ENCODE data around the gene GPC5.
A peak's percentile ranks its signal among the peaks of the same experiment; 100 is the strongest.
"Not testable (repeated sequence)": the region's sequence is repeated elsewhere in the genome, so short reads cannot be mapped to it uniquely, and the experiment has no call there.

The GPC5 gene

GRCh38 chr13:91664039-91664438 lies 265.6 kb downstream of the GPC5 start:
- H3K18ac ChIP-seq (ENCODE audit: low read depth in 1 of 2, low read length in 2 of 2): no peak overlapping the region
- H3K27me3 ChIP-seq (ENCODE audit: control insufficient read depth in 1 of 2, insufficient read depth in 1 of 2, low read length in 2 of 2): no peaks in the 10 kb centered on the region
- no peak overlapping the region for H3K4me2 ChIP-seq (ENCODE audit: low read length, poor library complexity, severe bottlenecking)
- H3K9me3 ChIP-seq (ENCODE audit: control insufficient read depth, low read length): no peaks in the 10 kb centered on the region
- H3K23ac ChIP-seq (ENCODE audit: low read length in 2 of 2): no peak overlapping the region
- 62% methylated on average over 3 of the region's 3 CpGs for WGBS
- H3K27ac ChIP-seq (ENCODE audit: low read length, poor library complexity, severe bottlenecking): no peak overlapping the region
- H4K8ac ChIP-seq (ENCODE audit: low read length): no peak overlapping the region
- H2BK12ac ChIP-seq (ENCODE audit: low read length in 2 of 2): no peak overlapping the region
- no peak for DNase-seq
- no peaks in the 10 kb centered on the region for H3K36me3 ChIP-seq (ENCODE audit: control insufficient read depth in 1 of 2, insufficient read depth in 2 of 2, low read depth in 1 of 2, low read length in 2 of 2)
- no peak overlapping the region for H3K9ac ChIP-seq (ENCODE audit: low read length)
- H3K79me1 ChIP-seq (replicated peaks; ENCODE audit: low read length, poor library complexity, severe bottlenecking): no peaks in the 10 kb centered on the region
- H2AFZ ChIP-seq (ENCODE audit: low read depth, low read length): no peak overlapping the region
- H4K91ac ChIP-seq (ENCODE audit: low read length): no peak overlapping the region
- H2BK5ac ChIP-seq (ENCODE audit: low read depth, low read length, poor library complexity, severe bottlenecking): no peak overlapping the region
- H2BK15ac ChIP-seq (ENCODE audit: low read depth, poor library complexity, severe bottlenecking): no peak overlapping the region
- H3K4me1 ChIP-seq (ENCODE audit: control insufficient read depth, insufficient read depth, low read depth, low read length): peaks cover 3% of the 10 kb centered on the region
- no peak overlapping the region for H3K4ac ChIP-seq (ENCODE audit: low read depth in 1 of 2, low read length in 2 of 2)
- no peak overlapping the region for H2AK5ac ChIP-seq (ENCODE audit: low read length, severe bottlenecking)
- no peak overlapping the region for H2BK120ac ChIP-seq (ENCODE audit: low read depth, low read length)
- H3K4me3 ChIP-seq (ENCODE audit: insufficient read depth in 1 of 2, low read depth in 1 of 2, low read length in 2 of 2): no peak overlapping the region
- no peak overlapping the region for H3K14ac ChIP-seq (ENCODE audit: low read length in 2 of 2)

- Histone ChIP-seq H4K91ac (ENCODE audit: low read length) (peak overlapping the region; percentile 18), H3K4me2 (ENCODE audit: low read length, poor library complexity, severe bottlenecking) (no peak overlapping the region), H4K8ac (ENCODE audit: low read length) (no peak overlapping the region), H3K4me3 (ENCODE audit: insufficient read depth in 1 of 2, low read depth in 1 of 2, low read length in 2 of 2) (no peak overlapping the region), H3K18ac (ENCODE audit: low read depth in 1 of 2, low read length in 2 of 2) (no peak overlapping the region), H2BK15ac (ENCODE audit: low read depth, poor library complexity, severe bottlenecking) (no peak overlapping the region), H2AK5ac (ENCODE audit: low read length, severe bottlenecking) (no peak overlapping the region), H3K9ac (ENCODE audit: low read length) (no peak overlapping the region), H2BK5ac (ENCODE audit: low read depth, low read length, poor library complexity, severe bottlenecking) (no peak overlapping the region), H3K4ac (ENCODE audit: low read depth in 1 of 2, low read length in 2 of 2) (no peak overlapping the region), H3K9me3 (ENCODE audit: control insufficient read depth, low read length) (no peaks in the 10 kb centered on the region), H3K27me3 (ENCODE audit: control insufficient read depth in 1 of 2, insufficient read depth in 1 of 2, low read length in 2 of 2) (no peaks in the 10 kb centered on the region), H3K79me1 (replicated peaks; ENCODE audit: low read length, poor library complexity, severe bottlenecking) (no peaks in the 10 kb centered on the region), H3K36me3 (ENCODE audit: control insufficient read depth in 1 of 2, insufficient read depth in 2 of 2, low read depth in 1 of 2, low read length in 2 of 2) (no peaks in the 10 kb centered on the region), H2BK120ac (ENCODE audit: low read depth, low read length) (no peak overlapping the region), H3K14ac (ENCODE audit: low read length in 2 of 2) (no peak overlapping the region), H3K27ac (ENCODE audit: low read length, poor library complexity, severe bottlenecking) (no peak overlapping the region), H3K23ac (ENCODE audit: low read length in 2 of 2) (no peak overlapping the region), H3K4me1 (ENCODE audit: control insufficient read depth, insufficient read depth, low read depth, low read length) (peaks cover 3% of the 10 kb centered on the region), H2AFZ (ENCODE audit: low read depth, low read length) (no peak overlapping the region), H2BK12ac (ENCODE audit: low read length in 2 of 2) (no peak overlapping the region)
- DNase-seq: no peak
- 60% methylated on average over 1 of the region's 2 CpGs for WGBS
Measured at GRCh38 chr13:91667486-91667885, 269.1 kb downstream of the GPC5 start.

GRCh38 chr13:91668866-91669495 lies 270.6 kb downstream of the GPC5 start:
- Histone ChIP-seq H3K27ac (ENCODE audit: low read length, poor library complexity, severe bottlenecking) (no peak overlapping the region), H3K23ac (ENCODE audit: low read length in 2 of 2) (no peak overlapping the region), H3K27me3 (ENCODE audit: control insufficient read depth in 1 of 2, insufficient read depth in 1 of 2, low read length in 2 of 2) (no peaks in the 10 kb centered on the region), H3K18ac (ENCODE audit: low read depth in 1 of 2, low read length in 2 of 2) (no peak overlapping the region), H2BK15ac (ENCODE audit: low read depth, poor library complexity, severe bottlenecking) (no peak overlapping the region), H3K4me3 (ENCODE audit: insufficient read depth in 1 of 2, low read depth in 1 of 2, low read length in 2 of 2) (no peak overlapping the region), H3K9ac (ENCODE audit: low read length) (no peak overlapping the region), H4K8ac (ENCODE audit: low read length) (no peak overlapping the region), H2BK12ac (ENCODE audit: low read length in 2 of 2) (no peak overlapping the region), H3K79me1 (replicated peaks; ENCODE audit: low read length, poor library complexity, severe bottlenecking) (no peaks in the 10 kb centered on the region), H2AFZ (ENCODE audit: low read depth, low read length) (no peak overlapping the region), H3K36me3 (ENCODE audit: control insufficient read depth in 1 of 2, insufficient read depth in 2 of 2, low read depth in 1 of 2, low read length in 2 of 2) (no peaks in the 10 kb centered on the region), H3K4ac (ENCODE audit: low read depth in 1 of 2, low read length in 2 of 2) (no peak overlapping the region), H3K9me3 (ENCODE audit: control insufficient read depth, low read length) (no peaks in the 10 kb centered on the region), H3K4me2 (ENCODE audit: low read length, poor library complexity, severe bottlenecking) (no peak overlapping the region), H3K14ac (ENCODE audit: low read length in 2 of 2) (no peak overlapping the region), H2BK5ac (ENCODE audit: low read depth, low read length, poor library complexity, severe bottlenecking) (no peak overlapping the region), H2BK120ac (ENCODE audit: low read depth, low read length) (no peak overlapping the region), H2AK5ac (ENCODE audit: low read length, severe bottlenecking) (no peak overlapping the region), H4K91ac (ENCODE audit: low read length) (no peak overlapping the region), H3K4me1 (ENCODE audit: control insufficient read depth, insufficient read depth, low read depth, low read length) (peaks cover 3% of the 10 kb centered on the region)
- no peak for DNase-seq
- 89% methylated on average over 3 of the region's 5 CpGs for WGBS

GRCh38 chr13:91674347-91674746 lies 275.9 kb downstream of the GPC5 start:
- WGBS: 100% methylated on average over 9 of the region's 15 CpGs
- not testable (repeated sequence) for H4K8ac ChIP-seq (ENCODE audit: low read length); H2AFZ ChIP-seq (ENCODE audit: low read depth, low read length)

More at GRCh38 chr13:91674347-91674746, 275.9 kb downstream of the GPC5 start:
- DNase-seq; H3K4me1 ChIP-seq (ENCODE audit: control insufficient read depth, insufficient read depth, low read depth, low read length); H3K9me3 ChIP-seq (ENCODE audit: control insufficient read depth, low read length); H3K27ac ChIP-seq (ENCODE audit: low read length, poor library complexity, severe bottlenecking); H2BK5ac ChIP-seq (ENCODE audit: low read depth, low read length, poor library complexity, severe bottlenecking); H2BK12ac ChIP-seq (ENCODE audit: low read length in 2 of 2); H3K36me3 ChIP-seq (ENCODE audit: control insufficient read depth in 1 of 2, insufficient read depth in 2 of 2, low read depth in 1 of 2, low read length in 2 of 2); H4K91ac ChIP-seq (ENCODE audit: low read length); H3K18ac ChIP-seq (ENCODE audit: low read depth in 1 of 2, low read length in 2 of 2); H3K23ac ChIP-seq (ENCODE audit: low read length in 2 of 2); H3K4me3 ChIP-seq (ENCODE audit: insufficient read depth in 1 of 2, low read depth in 1 of 2, low read length in 2 of 2); H2BK15ac ChIP-seq (ENCODE audit: low read depth, poor library complexity, severe bottlenecking); H3K79me1 ChIP-seq (replicated peaks; ENCODE audit: low read length, poor library complexity, severe bottlenecking); H3K14ac ChIP-seq (ENCODE audit: low read length in 2 of 2); H3K9ac ChIP-seq (ENCODE audit: low read length); H3K4ac ChIP-seq (ENCODE audit: low read depth in 1 of 2, low read length in 2 of 2); H2BK120ac ChIP-seq (ENCODE audit: low read depth, low read length); H2AK5ac ChIP-seq (ENCODE audit: low read length, severe bottlenecking); H3K4me2 ChIP-seq (ENCODE audit: low read length, poor library complexity, severe bottlenecking); H3K27me3 ChIP-seq (ENCODE audit: control insufficient read depth in 1 of 2, insufficient read depth in 1 of 2, low read length in 2 of 2): not testable (repeated sequence)
